Upper lobe of left lung (tissue), 6 donors: Measurements from ENCODE around the gene ZNF775. TPM values are rescaled to one million over a fixed set of nuclear protein-coding genes. Genes with fewer than 3 reads are reported as not detected.

Experiments used
- ATAC-seq, 2 donors: fragments of 200-7000 bp; cut with Tn5 transposase; one replicate each; pipeline ENCODE4 v1.9.1; 2022; ENCODE audit warnings: mild to moderate bottlenecking in 2 of 2, moderate library complexity in 2 of 2; ENCODE audit not compliant: low FRiP score in 2 of 2
- DNase-seq, 2 donors: peaks; one replicate each; pipeline ENCODE4 v3.0.0-alpha.2; 2019 to 2020
- H3K27ac ChIP-seq, 4 donors: fragments of 200-600 bp; sonication (generic); one replicate each; pipeline ENCODE4 v1.5.1; 2016 to 2019
- H3K27me3 ChIP-seq, 4 donors: fragments of 200-600 bp; sonication (generic); one replicate each; pipeline ENCODE4 v1.5.1; 2017 to 2019
- H3K36me3 ChIP-seq, 4 donors: fragments of 200-600 bp; sonication (generic); one replicate each; pipeline ENCODE4 v1.5.1; 2016 to 2019
- H3K4me1 ChIP-seq, 4 donors: fragments of 200-600 bp; sonication (generic); one replicate each; pipeline ENCODE4 v1.5.1; 2018 to 2019
- H3K4me3 ChIP-seq, 4 donors: fragments of 200-600 bp; sonication (generic); one replicate each; pipeline ENCODE4 v1.5.1; 2017 to 2019; ENCODE audit warnings: mild to moderate bottlenecking in 2 of 4, moderate library complexity in 1 of 4
- H3K9me3 ChIP-seq, 4 donors: fragments of 200-600 bp; sonication (generic); one replicate each; pipeline ENCODE4 v1.5.1; 2018 to 2019
- EP300 ChIP-seq, 4 donors: sonication (generic); formaldehyde crosslinking; IDR thresholded peaks; one replicate each; pipeline ENCODE4 v1.5.1; 2017; ENCODE audit warnings: antibody characterized with exemption in 4 of 4, control low read depth in 2 of 4
- POLR2A ChIP-seq, 4 donors: fragments of 450-650 bp; IDR thresholded peaks; one replicate each; pipeline ENCODE4 v1.5.1; 2016 to 2017; ENCODE audit warnings: antibody characterized with exemption in 4 of 4, mild to moderate bottlenecking in 2 of 4
- POLR2AphosphoS5 ChIP-seq, 2 donors: sonication (generic); formaldehyde crosslinking; IDR thresholded peaks; one replicate each; pipeline ENCODE4 v1.5.1; 2017; ENCODE audit warnings: antibody characterized with exemption in 2 of 2
- WGBS, 2 donors: methylation state at CpG; one replicate each; pipeline ENCODE4 v1.1.5; 2017 to 2018; 5-methylcytosine and 5-hydroxymethylcytosine counted together
- total RNA-seq, 6 donors: library from RNA; depleted of rRNA in 4 of 6; stranded (reverse); fragments of >200 nt in 4 of 6; gene quantifications; one replicate each; pipeline versions ENCODE4 v1.1.0 to v1.2.1, GENCODE V29; 2016 to 2021
- TF ChIP-seq, protein P1 (sequence below), 6 experiments: fragments of 450-650 bp in 4 of 6; fragments of 200-600 bp in 2 of 6; sonication (generic) in 2 of 6; IDR thresholded peaks; one replicate each; pipeline ENCODE4 v1.5.1; 2016 to 2019; ENCODE audit warnings: antibody characterized with exemption in 6 of 6
- donor health status: DM: no; HTN: no; CAD: no; lungs with moderate emphysema.
- donor health status: DM: no; HTN: yes; CAD: no; lungs with severe emphysema.

ZNF775 gene
- total RNA-seq, 6 donors from 2014 or later: 3.0 to 6.5 (median 5.5) TPM

DNA sequence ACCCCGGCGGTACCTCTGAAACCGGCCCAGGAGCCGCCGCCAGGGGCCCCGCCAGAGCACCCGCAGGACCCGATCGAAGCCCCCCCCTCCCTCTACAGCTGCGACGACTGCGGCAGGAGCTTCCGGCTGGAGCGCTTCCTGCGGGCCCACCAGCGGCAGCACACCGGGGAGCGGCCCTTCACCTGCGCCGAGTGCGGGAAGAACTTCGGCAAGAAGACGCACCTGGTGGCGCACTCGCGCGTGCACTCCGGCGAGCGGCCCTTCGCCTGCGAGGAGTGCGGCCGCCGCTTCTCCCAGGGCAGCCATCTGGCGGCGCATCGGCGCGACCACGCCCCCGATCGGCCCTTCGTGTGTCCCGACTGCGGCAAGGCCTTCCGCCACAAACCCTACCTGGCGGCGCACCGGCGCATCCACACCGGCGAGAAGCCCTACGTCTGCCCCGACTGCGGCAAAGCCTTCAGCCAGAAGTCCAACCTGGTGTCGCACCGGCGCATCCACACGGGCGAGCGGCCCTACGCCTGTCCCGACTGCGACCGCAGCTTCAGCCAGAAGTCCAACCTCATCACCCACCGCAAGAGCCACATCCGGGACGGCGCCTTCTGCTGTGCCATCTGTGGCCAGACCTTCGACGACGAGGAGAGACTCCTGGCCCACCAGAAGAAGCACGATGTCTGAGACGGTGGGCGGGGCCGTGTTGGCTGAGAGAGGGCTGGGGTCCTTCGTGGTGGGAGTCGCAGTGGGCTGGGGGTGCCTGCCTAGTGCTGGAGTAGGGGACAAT lies 6.7 kb upstream of the ZNF775 start:
- H3K27ac ChIP-seq: peak overlapping the region in 1 of 4 donors; percentile 43
- no peaks in the 10 kb centered on the region for H3K9me3 ChIP-seq
- peaks cover 6 to 41% (median 32%) of the 10 kb centered on the region in 4 donors for H3K36me3 ChIP-seq
- DNase-seq (peak in 1 of 2 donors; percentile 86), ATAC-seq (no peak)
- TF ChIP-seq, protein P1, sequence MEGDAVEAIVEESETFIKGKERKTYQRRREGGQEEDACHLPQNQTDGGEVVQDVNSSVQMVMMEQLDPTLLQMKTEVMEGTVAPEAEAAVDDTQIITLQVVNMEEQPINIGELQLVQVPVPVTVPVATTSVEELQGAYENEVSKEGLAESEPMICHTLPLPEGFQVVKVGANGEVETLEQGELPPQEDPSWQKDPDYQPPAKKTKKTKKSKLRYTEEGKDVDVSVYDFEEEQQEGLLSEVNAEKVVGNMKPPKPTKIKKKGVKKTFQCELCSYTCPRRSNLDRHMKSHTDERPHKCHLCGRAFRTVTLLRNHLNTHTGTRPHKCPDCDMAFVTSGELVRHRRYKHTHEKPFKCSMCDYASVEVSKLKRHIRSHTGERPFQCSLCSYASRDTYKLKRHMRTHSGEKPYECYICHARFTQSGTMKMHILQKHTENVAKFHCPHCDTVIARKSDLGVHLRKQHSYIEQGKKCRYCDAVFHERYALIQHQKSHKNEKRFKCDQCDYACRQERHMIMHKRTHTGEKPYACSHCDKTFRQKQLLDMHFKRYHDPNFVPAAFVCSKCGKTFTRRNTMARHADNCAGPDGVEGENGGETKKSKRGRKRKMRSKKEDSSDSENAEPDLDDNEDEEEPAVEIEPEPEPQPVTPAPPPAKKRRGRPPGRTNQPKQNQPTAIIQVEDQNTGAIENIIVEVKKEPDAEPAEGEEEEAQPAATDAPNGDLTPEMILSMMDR (IDR thresholded peaks at IDR 0.05): no peak
- TF ChIP-seq EP300 (IDR thresholded peaks at IDR 0.05) (no peak), POLR2A (IDR thresholded peaks at IDR 0.05) (no peak), POLR2AphosphoS5 (IDR thresholded peaks at IDR 0.05) (no peak)
- no peaks in the 10 kb centered on the region for H3K27me3 ChIP-seq
- H3K4me1 ChIP-seq: peaks cover 21 to 55% (median 22%) of the 10 kb centered on the region in 4 donors
- WGBS, 2 donors: 89 to 92% methylated on average over 57 to 75 of the region's 79 CpGs
- no peak overlapping the region for H3K4me3 ChIP-seq

DNA sequence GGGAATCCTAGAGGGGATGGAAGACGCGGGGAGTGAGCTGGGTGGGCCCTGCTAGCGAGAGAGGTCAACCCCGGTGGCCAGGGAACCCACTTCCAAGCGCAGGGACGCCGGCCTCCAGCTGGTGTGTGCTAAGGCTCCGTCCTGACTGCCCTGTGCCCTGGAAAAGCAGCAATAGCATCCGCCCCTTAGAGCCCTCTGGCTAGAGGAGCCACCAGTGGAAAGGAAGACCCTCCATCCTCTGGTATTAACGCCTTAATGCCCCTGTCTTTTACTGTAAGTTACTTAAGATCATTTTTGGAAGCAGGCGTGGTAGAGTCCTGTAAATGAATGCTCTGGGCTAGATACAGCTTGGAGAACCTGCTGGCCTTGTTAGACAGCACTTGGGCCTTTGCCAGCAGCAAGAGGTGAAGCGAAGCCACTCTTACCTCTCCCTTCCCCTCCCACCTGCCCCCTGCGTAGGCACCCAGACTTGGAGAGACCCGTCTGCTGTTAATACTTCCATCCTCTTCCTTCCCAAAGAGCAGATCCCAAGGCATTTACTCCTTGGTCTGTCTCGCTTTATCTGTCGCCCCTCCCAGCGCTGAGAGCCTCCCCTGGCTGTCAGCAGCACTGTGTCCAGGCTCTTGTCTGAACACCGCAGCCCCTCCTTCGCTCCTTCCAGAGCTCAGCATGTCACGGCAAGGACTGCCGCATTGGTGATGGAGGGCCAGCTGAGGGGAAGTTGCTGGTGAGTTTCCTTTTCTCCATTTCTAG lies 5.9 kb upstream of the ZNF775 start:
- Histone ChIP-seq H3K27ac (peak overlapping the region in 2 of 4 donors; percentile 2 to 43), H3K9me3 (no peaks in the 10 kb centered on the region), H3K27me3 (no peaks in the 10 kb centered on the region), H3K36me3 (peaks cover 6 to 41% (median 32%) of the 10 kb centered on the region in 4 donors), H3K4me1 (peaks cover 22 to 55% (median 27%) of the 10 kb centered on the region in 4 donors), H3K4me3 (no peak overlapping the region)
- TF ChIP-seq EP300 (IDR thresholded peaks at IDR 0.05) (no peak), POLR2A (IDR thresholded peaks at IDR 0.05) (no peak), POLR2AphosphoS5 (IDR thresholded peaks at IDR 0.05) (no peak)
- TF ChIP-seq, protein P1 (IDR thresholded peaks at IDR 0.05): no peak
- no peak for ATAC-seq
- 73 to 79% methylated on average over 21 of the region's 21 CpGs for WGBS, 2 donors
- peak in 1 of 2 donors; percentile 45 for DNase-seq

DNA sequence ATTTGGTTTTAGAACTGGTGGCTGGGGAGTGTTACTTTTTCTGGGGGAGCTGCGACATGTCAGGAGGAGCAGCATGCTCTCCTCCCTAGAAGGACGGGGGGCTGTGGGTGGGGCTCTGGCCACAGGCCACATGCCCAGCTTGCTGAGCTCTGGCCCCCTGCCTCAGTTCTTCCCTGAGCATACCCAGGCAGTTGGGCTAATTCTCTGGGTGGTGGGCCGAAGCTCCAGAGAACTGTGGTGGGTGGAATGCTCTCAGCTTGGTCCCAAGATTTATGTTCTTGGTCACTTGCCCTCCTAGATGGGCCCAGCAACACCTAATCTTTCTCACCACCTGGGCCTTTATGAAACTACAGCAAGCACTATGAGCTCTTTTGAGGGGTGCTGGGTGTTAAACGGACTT lies 5.1 kb upstream of the ZNF775 start:
- H3K4me3 ChIP-seq: no peak overlapping the region
- DNase-seq: no peak
- TF ChIP-seq, protein P1 (IDR thresholded peaks at IDR 0.05): no peak
- TF ChIP-seq POLR2A (IDR thresholded peaks at IDR 0.05) (no peak), POLR2AphosphoS5 (IDR thresholded peaks at IDR 0.05) (no peak), EP300 (IDR thresholded peaks at IDR 0.05) (no peak)
- peak overlapping the region in 1 of 4 donors; percentile 19 for H3K27ac ChIP-seq
- H3K36me3 ChIP-seq: peaks cover 6 to 41% (median 32%) of the 10 kb centered on the region in 4 donors
- WGBS, 2 donors: 85 to 90% methylated on average over 4 of the region's 4 CpGs
- no peaks in the 10 kb centered on the region for H3K27me3 ChIP-seq
- no peak for ATAC-seq
- H3K4me1 ChIP-seq: peaks cover 24 to 59% (median 31%) of the 10 kb centered on the region in 4 donors
- no peaks in the 10 kb centered on the region for H3K9me3 ChIP-seq

DNA sequence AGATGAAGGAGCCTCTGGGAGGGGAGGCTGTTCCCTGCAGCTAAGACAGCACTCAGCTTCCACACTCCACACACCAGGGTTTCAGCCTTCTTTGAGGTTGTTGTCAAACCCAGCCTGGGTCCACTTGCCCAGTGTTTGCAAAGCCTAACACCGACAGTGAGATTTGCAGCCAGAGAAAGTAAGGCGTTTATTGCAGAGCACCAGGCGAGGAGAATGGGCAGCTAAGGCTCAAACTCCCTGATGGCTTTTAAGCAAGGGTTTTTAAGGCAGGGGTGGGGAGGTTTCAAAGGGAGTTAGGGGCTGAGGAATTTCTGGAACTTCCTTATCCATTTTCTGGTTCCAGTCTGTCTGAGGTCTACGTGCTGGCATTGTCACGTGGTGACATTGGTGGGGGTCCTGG lies 4.7 kb upstream of the ZNF775 start:
- Histone ChIP-seq H3K36me3 (peaks cover 6 to 41% (median 32%) of the 10 kb centered on the region in 4 donors), H3K4me3 (no peak overlapping the region), H3K27me3 (no peaks in the 10 kb centered on the region), H3K4me1 (peaks cover 23 to 56% (median 29%) of the 10 kb centered on the region in 4 donors), H3K9me3 (no peaks in the 10 kb centered on the region), H3K27ac (peak overlapping the region in 1 of 4 donors; percentile 19)
- ATAC-seq: no peak
- WGBS, 2 donors: 94 to 95% methylated on average over 4 to 5 of the region's 5 CpGs
- no peak for DNase-seq
- no peak for TF ChIP-seq POLR2AphosphoS5 (IDR thresholded peaks at IDR 0.05)
- TF ChIP-seq, protein P1 (IDR thresholded peaks at IDR 0.05): no peak
- TF ChIP-seq EP300 (IDR thresholded peaks at IDR 0.05): no peak
- TF ChIP-seq POLR2A (IDR thresholded peaks at IDR 0.05): no peak
